ENCODE results near the gene CTDP1.

- no peak for TF ChIP-seq CTCF (IDR thresholded peaks at IDR 0.05; ENCODE audit: poor library complexity)
- TF ChIP-seq EZH2 (IDR thresholded peaks at IDR 0.05; ENCODE audit: borderline replicate concordance): no peak
- TF ChIP-seq EZH2phosphoT487 (IDR thresholded peaks at IDR 0.05; ENCODE audit: low read depth, severe bottlenecking, unreplicated experiment): no peak
Observed at GRCh38 chr18:79789091-79789891, 109.7 kb downstream of the CTDP1 start.

Data from hepatocyte (in vitro differentiated cells).